Chondrocyte (in vitro differentiated cells): ENCODE results near the gene PRDM4. TPM values are rescaled to one million over a fixed set of nuclear protein-coding genes. Genes with fewer than 3 reads are reported as not detected.
A peak's percentile ranks its signal among the peaks of the same experiment; 100 is the strongest.
"Not testable (repeated sequence)": the region's sequence is repeated elsewhere in the genome, so short reads cannot be mapped to it uniquely, and the experiment has no call there.

ENCODE experiments used
- DNase-seq: peaks from one replicate; pipeline ENCODE4 v3.0.0; 2021; ENCODE audit warnings: mixed read lengths, low spot score
- H3K27ac Mint-ChIP-seq: one replicate; pipeline ENCODE4 v1.8.0; 2021; ENCODE audit warnings: mild to moderate bottlenecking, moderate library complexity, mixed read lengths; ENCODE audit not compliant: unreplicated experiment
- H3K27me3 Mint-ChIP-seq: 2 replicates; pipeline ENCODE4 v1.8.0; 2021; ENCODE audit warnings: low read depth, mixed read lengths
- H3K36me3 Mint-ChIP-seq: 2 replicates; pipeline ENCODE4 v1.8.0; 2021; ENCODE audit warnings: low read depth, mixed read lengths
- H3K4me1 Mint-ChIP-seq: 2 replicates; pipeline ENCODE4 v1.8.0; 2021; ENCODE audit warnings: low read depth, mild to moderate bottlenecking, mixed read lengths
- H3K4me3 Mint-ChIP-seq: one replicate; pipeline ENCODE4 v1.8.0; 2021; ENCODE audit warnings: mild to moderate bottlenecking, moderate library complexity, mixed read lengths; ENCODE audit not compliant: unreplicated experiment
- H3K9me3 Mint-ChIP-seq: 2 replicates; pipeline ENCODE4 v1.8.0; 2021; ENCODE audit warnings: low read depth, mixed read lengths
- total RNA-seq: library from RNA; stranded (reverse); gene quantifications from 3 replicates; pipeline ENCODE4 v1.2.1, GENCODE V29; 2021
- TF ChIP-seq, protein P1 (sequence below): fragments of 200-600 bp; sonication (generic); IDR thresholded peaks from 2 replicates; pipeline ENCODE4 v1.5.0; 2021; ENCODE audit warnings: antibody characterized with exemption, mild to moderate bottlenecking, moderate library complexity

The PRDM4 gene
- total RNA-seq, 1 donor from 2014 or later: 22.5 TPM

DNA sequence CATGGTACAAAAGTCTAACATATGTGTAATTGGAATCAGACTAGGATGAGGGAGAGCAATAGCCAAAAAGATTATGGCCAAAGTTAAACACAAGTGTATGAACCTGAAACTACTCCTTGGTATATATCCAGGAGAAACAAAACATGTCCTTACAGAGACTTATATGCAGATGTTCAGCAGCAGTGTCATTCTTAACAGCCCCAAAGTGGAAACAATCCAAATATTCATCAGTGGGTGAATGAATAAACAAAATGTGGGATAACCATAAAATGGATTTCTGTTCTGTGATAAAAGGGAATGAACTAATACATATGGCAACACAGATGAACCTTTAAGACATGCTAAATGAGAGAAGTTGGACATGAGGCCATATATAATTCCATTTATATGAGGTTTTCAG lies 45.2 kb downstream of the PRDM4 start:
- Mint-ChIP-seq H3K27ac (no peak overlapping the region), H3K4me1 (no peaks in the 10 kb centered on the region), H3K4me3 (no peak overlapping the region), H3K9me3 (peaks cover 3% of the 10 kb centered on the region), H3K36me3 (peaks cover 37% of the 10 kb centered on the region), H3K27me3 (no peaks in the 10 kb centered on the region)
- TF ChIP-seq, protein P1, sequence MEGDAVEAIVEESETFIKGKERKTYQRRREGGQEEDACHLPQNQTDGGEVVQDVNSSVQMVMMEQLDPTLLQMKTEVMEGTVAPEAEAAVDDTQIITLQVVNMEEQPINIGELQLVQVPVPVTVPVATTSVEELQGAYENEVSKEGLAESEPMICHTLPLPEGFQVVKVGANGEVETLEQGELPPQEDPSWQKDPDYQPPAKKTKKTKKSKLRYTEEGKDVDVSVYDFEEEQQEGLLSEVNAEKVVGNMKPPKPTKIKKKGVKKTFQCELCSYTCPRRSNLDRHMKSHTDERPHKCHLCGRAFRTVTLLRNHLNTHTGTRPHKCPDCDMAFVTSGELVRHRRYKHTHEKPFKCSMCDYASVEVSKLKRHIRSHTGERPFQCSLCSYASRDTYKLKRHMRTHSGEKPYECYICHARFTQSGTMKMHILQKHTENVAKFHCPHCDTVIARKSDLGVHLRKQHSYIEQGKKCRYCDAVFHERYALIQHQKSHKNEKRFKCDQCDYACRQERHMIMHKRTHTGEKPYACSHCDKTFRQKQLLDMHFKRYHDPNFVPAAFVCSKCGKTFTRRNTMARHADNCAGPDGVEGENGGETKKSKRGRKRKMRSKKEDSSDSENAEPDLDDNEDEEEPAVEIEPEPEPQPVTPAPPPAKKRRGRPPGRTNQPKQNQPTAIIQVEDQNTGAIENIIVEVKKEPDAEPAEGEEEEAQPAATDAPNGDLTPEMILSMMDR: no peak
- DNase-seq: no peak

DNA sequence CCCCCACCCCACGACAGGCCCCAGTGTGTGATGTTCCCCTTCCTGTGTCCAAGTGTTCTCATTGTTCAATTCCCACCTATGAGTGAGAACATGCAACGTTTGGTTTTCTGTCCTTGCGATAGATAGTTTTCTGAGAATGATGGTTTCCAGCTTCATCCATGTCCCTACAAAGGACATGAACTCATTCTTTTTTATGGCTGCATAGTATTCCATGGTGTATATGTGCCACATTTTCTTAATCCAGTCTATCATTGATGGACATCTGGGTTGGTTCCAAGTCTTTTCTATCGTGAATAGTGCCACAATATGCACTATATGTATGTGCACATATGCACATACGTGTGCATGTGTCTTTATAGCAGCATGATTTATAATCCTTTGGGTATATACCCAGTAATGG lies 55.4 kb downstream of the PRDM4 start:
- H3K4me3 Mint-ChIP-seq, H3K27me3 Mint-ChIP-seq, H3K9me3 Mint-ChIP-seq, H3K4me1 Mint-ChIP-seq, DNase-seq, H3K27ac Mint-ChIP-seq: not testable (repeated sequence)
- peaks cover 53% of the 10 kb centered on the region for H3K36me3 Mint-ChIP-seq

DNA sequence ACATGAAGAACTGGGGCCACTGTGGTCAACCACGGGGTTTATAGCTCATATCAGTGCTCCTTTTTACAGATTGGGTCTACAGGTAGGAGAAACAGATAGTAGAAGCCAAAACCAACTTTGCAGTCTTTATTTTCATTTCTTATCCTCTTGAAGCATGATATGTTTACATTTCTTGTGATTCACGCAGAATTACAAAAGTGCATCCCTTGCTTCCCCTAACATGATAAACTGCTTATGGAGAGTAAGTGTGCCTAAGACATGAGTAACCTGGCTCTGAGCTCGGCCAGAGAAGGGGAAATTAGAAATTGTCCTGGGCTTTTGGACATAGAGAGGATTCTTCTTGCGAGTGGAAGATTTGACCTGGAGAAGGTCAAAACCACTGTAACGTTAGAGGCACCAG lies 56.9 kb downstream of the PRDM4 start:
- Mint-ChIP-seq H3K9me3 (peaks cover 5% of the 10 kb centered on the region), H3K27ac (no peak overlapping the region), H3K4me3 (no peak overlapping the region), H3K4me1 (peaks cover 5% of the 10 kb centered on the region), H3K27me3 (no peaks in the 10 kb centered on the region), H3K36me3 (peaks cover 59% of the 10 kb centered on the region)
- DNase-seq: no peak
- TF ChIP-seq, protein P1: no peak

DNA sequence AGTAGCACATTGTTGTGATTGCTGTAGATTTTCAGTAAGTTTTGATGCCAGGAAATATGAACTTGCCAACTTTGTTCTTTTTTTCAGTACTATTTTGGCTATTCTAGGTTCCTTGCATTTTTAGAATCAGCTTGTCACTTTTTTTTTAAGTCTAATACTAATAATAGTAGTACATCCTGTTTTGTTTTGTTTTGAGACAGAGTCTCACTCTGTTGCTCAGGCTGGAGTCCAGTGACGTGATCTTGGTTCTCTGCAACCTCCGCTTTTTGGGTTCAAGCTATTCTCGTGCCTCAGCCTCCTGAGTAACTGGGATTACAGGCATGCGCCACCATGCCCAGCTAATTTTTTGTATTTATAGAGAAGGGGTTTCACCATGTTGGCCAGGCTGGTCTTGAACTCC lies 58.8 kb downstream of the PRDM4 start:
- peaks cover 51% of the 10 kb centered on the region for H3K36me3 Mint-ChIP-seq
- H3K9me3 Mint-ChIP-seq: peaks cover 5% of the 10 kb centered on the region
- H3K4me3 Mint-ChIP-seq: no peak overlapping the region
- H3K4me1 Mint-ChIP-seq: peaks cover 5% of the 10 kb centered on the region
- DNase-seq: no peak
- H3K27me3 Mint-ChIP-seq: no peaks in the 10 kb centered on the region
- TF ChIP-seq, protein P1: no peak
- H3K27ac Mint-ChIP-seq: no peak overlapping the region

DNA sequence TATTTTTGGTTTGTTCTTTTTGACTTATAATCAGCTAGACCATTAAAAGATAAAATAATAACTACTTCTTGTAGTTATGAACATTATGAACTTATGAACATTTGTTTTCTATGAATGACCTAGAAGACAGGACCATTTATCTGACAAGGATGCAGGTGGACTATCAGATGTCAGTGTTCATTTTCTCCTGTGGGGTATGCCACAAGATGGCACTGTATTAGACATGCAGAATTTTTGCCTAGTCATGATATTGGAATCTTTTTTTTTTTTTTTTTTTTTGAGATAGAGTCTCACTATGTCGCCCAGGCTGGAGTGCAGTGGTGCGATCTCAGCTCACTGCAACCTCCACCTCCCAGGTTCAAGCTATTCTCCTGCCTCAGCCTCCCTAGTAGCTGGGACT lies 65.2 kb downstream of the PRDM4 start:
- peaks cover 44% of the 10 kb centered on the region for H3K36me3 Mint-ChIP-seq

More for the DNA sequence above, 65.2 kb downstream of the PRDM4 start:
- not testable (repeated sequence) for H3K27me3 Mint-ChIP-seq, DNase-seq, H3K4me1 Mint-ChIP-seq, H3K9me3 Mint-ChIP-seq, H3K4me3 Mint-ChIP-seq
- peak overlapping the region; percentile 36 for H3K27ac Mint-ChIP-seq
- TF ChIP-seq, protein P1: peak; percentile 69
